Measurements from ENCODE around the gene FIS1.
"Not testable (repeated sequence)": the region's sequence is repeated elsewhere in the genome, so short reads cannot be mapped to it uniquely, and the experiment has no call there.

Gene FIS1
- long read RNA-seq, donor 1, transcript FIS1-201 (5 exons, 734 nt) = major isoform, 215 of 230 reads
- long read RNA-seq, donor 1, transcript FIS1-204 (4 exons, 745 nt) = minor isoform, 6 of 230 reads
- long read RNA-seq, donor 1, partial matches to known transcripts = 5 of 230 reads
- long read RNA-seq, donor 1, other reads (novel, unspliced or antisense) = 0 of 230 reads
- long read RNA-seq, donor 2, transcript FIS1-201 (5 exons, 734 nt) = major isoform, 104 of 107 reads
- long read RNA-seq, donor 2, partial matches to known transcripts = 0 of 107 reads
- long read RNA-seq, donor 2, other reads (novel, unspliced or antisense) = 0 of 107 reads
- long read RNA-seq, donor 3, transcript FIS1-201 (5 exons, 734 nt) = major isoform, 69 of 72 reads
- long read RNA-seq, donor 3, partial matches to known transcripts = 0 of 72 reads
- long read RNA-seq, donor 3, other reads (novel, unspliced or antisense) = 0 of 72 reads
- long read RNA-seq, donor 4, transcript FIS1-201 (5 exons, 734 nt) = major isoform, 82 of 88 reads
- long read RNA-seq, donor 4, partial matches to known transcripts = 0 of 88 reads
- long read RNA-seq, donor 4, other reads (novel, unspliced or antisense) = 0 of 88 reads
- long read RNA-seq, donor 5, transcript FIS1-201 (5 exons, 734 nt) = major isoform, 127 of 141 reads
- long read RNA-seq, donor 5, transcript FIS1-204 (4 exons, 745 nt) = minor isoform, 6 of 141 reads
- long read RNA-seq, donor 5, partial matches to known transcripts = 6 of 141 reads
- long read RNA-seq, donor 5, other reads (novel, unspliced or antisense) = 0 of 141 reads
- long read RNA-seq, donor 6, transcript FIS1-201 (5 exons, 734 nt) = major isoform, 108 of 127 reads
- long read RNA-seq, donor 6, partial matches to known transcripts = 11 of 127 reads
- long read RNA-seq, donor 6, other reads (novel, unspliced or antisense) = 0 of 127 reads
- long read RNA-seq, donor 7, transcript FIS1-201 (5 exons, 734 nt) = major isoform, 194 of 213 reads
- long read RNA-seq, donor 7, partial matches to known transcripts = 5 of 213 reads
- long read RNA-seq, donor 7, other reads (novel, unspliced or antisense) = 5 of 213 reads
- long read RNA-seq, donor 8, transcript FIS1-201 (5 exons, 734 nt) = major isoform, 136 of 139 reads
- long read RNA-seq, donor 8, partial matches to known transcripts = 0 of 139 reads
- long read RNA-seq, donor 8, other reads (novel, unspliced or antisense) = 0 of 139 reads

GRCh38 chr7:101244375-101245146 lies at the start of gene FIS1:
Gene FIS1, minus strand, starts transcription at chr7:101245081. Its CDS starts 77 bp downstream, at chr7:101245004.
- DNase-seq = peak; percentile 99

DNA sequence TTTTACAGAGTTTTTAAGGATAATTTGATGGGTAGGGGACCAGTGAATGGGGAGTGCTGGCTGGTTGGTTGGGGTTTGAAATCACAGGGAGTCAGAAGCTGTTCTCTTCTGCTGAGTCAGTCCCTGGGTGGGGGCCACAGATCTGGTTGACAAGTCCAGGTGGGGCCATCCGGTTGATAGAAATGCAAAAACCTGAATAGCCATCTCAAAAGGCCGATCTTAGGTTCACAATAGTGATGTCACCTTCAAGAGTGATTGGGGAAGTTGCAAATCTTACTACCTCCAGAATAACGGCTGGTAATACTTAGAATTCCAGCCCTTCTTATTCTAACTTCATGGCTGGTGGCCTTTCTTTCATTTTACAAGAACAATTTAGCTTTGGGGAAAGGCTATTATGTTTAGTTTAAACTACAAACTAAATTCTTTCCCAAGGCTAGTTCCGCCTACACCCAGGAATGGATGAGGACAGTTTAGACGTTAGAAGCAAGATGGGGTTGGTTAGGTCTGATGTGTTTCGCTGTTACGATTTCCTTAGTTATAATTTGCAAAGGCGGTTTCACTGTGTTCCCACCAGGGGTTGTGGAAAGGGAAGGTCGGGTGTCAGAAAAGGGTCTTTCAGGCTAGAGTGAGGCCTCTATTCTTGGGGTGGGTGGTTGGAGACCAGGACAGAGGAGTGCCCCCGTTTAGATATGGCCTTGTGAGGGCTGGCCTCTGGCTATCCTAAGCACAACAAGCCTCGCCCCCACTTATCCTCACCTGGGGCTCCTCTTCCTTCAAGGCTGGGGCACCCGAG lies 49.4 kb upstream of the FIS1 start:
- DNase-seq = no peak

- DNase-seq = not testable (repeated sequence)
Observed at GRCh38 chr7:101293069-101294021, 48.5 kb upstream of the FIS1 start.

GRCh38 chr7:101292566-101292965 lies 47.7 kb upstream of the FIS1 start:
- DNase-seq = not testable (repeated sequence)

DNA sequence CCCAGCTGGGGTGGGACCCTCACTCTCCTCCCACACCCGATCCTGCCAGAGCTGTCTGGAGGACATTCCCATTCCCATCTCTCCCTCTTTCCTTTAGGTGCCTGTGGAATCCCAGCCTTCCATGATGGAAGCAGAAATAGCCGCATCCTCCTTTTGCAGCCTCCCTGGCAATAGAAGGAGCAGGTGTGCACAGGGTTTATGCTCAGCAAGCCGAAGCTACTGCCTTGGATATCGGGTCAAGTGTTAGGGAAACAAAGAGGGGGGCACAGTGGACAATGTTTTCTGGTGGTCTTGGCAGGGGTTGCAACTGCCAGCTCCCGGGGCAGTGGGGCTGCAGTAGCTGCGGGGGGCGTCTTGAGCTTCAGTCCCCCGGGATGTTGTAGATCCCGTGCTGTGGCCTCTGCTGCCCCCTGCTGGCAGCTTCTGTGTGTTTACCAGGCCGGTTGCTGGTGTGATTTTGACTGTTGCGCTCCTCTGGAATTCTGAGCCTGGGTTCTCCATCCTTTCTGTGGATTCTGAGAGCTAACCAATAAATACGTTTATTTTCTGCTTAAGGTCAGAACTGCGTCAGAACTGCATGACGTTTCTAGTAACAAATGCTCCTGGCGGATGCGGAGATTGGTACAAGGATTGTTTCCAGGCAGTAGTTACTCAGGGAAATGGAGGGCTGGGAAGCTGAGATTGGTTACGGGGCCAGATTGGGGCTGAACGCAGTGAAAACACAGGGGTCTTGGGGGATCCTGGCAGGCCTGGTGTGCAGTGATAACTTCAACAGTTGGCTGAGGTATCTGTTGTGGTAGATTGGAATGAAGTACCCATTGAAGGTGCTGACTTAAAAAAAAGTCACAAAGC lies 45.5 kb upstream of the FIS1 start:
- peak; percentile 46 for DNase-seq

DNA sequence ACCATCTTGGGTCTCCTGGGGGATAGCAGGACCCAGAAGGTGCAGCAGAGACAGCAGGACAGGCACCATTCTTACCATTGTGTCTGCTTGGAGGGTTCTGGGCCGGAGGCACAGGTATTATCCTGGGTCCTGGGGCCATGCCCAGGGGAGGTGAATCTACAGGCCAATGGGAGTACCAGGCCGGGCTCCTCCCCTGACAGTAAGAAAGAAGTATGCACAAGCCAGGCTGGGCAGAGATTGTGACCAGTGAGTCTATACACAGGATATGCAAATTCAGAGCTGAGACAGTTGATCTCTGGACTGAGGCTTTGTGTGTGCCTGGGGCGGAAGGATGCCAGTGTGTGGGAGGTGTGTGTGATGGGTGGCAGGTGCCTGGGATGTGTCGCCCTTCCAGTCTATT lies 44.8 kb upstream of the FIS1 start:
- DNase-seq = not testable (repeated sequence)

DNA sequence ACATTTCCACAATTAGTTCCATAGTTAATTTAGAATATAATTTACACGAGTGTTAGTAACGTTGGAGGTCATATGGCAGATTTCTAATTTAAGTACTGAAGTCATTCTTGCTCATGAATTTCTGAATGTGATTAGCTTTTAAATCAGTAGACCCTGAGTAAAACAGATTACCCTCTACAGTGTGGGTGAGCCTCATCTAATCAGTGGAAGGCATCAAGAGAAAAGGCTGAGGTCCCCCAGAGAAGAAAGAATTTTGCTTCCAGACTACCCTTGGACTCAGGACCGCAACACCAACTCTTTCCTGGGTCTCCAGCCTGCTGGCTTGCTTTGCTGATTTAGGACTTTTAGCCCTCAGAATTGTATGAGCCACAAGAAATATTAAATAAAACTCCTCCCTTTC lies 43.6 kb upstream of the FIS1 start:
- DNase-seq = no peak

DNA sequence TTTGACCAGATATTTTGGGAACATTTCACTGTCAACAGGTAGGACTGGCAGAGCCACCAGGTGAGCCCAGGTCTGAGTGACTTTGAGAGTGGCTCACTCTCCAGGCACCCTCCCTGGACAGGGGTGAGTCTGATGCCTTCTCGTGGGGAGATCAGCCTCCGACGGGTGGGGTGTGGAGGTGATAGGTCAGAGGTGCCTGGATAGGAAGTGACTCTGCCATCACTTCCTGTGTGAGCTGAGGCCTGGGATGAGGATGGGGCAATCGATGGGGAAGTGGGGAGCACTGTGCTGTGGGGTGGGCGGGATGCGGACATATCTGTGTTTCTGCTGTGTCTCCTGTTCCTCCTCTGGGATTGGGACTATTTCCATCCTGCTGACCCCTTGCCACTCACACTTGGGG lies 42.2 kb upstream of the FIS1 start:
- no peak for DNase-seq

DNA sequence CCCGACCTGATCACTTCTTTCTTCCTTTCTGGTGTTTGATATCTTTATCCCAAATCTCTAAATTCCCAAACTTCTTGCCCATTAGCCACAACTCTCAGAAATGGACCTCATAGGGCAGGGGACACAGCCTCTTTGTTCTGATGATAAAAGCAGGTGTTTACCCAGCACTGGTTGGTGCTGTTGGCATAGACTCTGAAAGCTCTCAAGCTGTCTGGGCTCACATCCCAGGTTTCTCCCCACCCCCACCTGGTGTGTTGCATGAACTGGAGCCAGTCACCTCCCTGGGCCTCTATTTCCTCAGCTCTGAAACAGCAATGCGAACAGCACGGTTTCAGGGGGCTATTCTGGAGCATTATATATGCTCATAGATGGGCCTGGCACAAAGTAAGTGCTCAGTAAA lies 41.0 kb upstream of the FIS1 start:
- DNase-seq = not testable (repeated sequence)

GRCh38 chr7:101285171-101285570 lies 40.3 kb upstream of the FIS1 start:
- DNase-seq = no peak

DNA sequence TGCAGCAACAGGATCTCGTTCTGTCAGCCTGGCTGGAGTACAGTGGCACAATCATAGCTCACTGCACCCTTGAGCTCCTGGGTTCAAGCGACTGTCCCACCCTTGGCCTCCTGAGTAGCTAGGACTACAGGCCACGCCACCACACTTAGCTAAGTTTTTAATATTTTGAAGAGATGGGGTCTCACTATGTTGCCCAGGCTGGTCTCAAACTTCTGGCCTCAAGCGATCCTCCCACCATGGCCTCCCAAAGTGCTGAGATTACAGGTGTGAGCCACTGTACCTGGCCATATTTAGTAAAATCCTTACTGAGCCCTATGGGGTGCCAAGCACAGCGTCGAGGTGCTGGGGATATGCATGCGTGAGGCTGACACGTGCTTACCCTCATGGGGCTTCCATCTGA lies 36.0 kb upstream of the FIS1 start:
- not testable (repeated sequence) for DNase-seq

GRCh38 chr7:101278461-101279292 lies 33.8 kb upstream of the FIS1 start:
- DNase-seq = no peak

DNA sequence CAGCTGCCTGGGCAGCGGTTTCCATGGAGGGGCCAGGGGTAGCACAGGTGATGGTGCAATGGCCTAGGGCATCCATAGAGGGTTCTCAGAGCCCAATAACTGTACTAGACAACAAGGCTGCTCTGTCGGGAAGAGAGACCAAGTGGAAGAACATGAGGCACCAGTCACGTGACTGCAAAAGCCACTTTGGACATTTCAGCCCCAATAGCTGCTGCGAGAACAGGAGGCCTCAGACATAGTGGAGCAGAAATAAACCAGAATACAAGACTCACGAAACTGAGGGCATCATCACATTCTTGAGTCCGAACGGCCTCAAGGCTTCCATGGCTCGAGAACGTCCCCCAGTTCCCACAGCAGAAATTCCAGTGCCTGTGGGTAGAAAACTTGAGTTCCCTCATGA lies 32.3 kb upstream of the FIS1 start:
- no peak for DNase-seq

GRCh38 chr7:101273206-101273605 lies 28.3 kb upstream of the FIS1 start:
- no peak for DNase-seq

DNA sequence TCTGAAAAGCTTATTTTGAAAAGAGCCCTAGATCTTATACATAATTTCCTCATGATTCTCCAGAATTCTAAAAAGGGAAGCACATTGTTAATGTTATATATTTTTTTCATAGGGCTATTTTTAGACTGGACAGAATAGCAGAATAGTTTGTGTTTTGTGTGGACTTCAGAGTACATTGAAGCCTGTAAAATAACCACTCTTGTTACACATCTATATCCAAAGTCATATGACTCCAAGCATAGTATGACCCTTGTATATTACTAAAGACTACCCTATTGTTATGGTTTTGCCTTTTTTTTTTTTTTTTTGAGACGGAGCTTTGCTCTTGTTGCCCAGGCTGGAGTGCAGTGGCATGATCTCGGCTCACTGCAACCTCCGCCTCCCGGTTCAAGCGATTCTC lies 26.1 kb upstream of the FIS1 start:
- no peak for DNase-seq

- no peak for DNase-seq
Observed at GRCh38 chr7:101269664-101270063, 24.8 kb upstream of the FIS1 start.

GRCh38 chr7:101265622-101266516 lies 21.0 kb upstream of the FIS1 start:
- DNase-seq = no peak
